NCI-H1694 treated with DMSO at 0.1 percent for 48 hours (cell line): ENCODE results near the gene RFT1.
"Not testable (repeated sequence)": the region's sequence is repeated elsewhere in the genome, so short reads cannot be mapped to it uniquely, and the experiment has no call there.

Experiments used
- DNase-seq: peaks from one replicate; lab custom pipeline; 2025; lab: John Stamatoyannopoulos, UW

The RFT1 gene

DNA sequence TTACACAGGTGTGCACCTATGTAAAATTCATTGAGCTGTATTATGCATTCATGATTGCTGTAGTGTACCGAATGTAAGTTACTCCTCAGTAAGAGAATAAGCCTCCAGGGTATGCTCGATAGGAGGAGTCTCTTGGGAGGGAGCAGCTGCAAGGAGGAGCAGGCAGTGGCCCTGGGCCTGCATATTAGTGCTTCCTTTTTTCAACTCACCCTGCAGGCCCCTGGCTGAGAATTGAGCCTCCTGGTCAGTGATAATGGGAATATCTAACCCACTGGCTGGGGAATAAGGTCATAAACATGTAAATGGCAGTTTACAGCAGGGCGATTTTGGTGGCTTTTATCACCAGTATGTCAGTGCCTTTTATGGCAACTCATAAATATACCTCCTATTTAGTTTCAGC is 62.7 kb downstream of the RFT1 start:
- DNase-seq: no peak

DNA sequence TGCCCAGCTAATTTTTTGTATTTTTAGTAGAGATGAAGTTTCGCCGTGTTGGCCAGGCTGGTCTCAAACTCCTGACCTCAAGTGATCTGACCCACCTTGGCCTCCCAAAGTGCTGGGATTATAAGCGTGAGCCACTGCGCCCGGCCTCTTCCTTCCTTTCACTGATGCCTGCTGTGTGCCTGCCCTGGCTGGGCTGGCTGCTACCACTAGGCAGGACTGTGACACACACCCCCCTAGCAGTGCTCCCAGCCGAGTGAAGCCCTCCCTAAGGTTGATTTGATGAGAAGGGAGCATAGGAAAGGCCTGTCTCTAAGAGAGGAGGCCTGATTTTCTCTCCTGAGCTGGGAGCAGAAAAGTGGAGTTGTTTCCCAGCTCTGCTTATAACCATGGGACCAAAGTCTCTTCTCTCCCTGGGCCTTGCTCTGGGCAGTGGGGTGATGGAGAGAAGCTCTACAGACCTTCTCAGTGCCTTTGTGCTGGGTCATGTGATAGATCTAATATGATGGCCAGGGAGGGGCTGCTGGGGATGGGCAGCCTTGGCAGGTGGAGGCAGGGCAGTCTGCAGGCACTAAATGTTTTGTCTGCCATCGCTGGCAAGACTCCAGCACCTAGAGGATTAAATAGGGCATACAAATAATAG is 64.3 kb downstream of the RFT1 start:
- DNase-seq: no peak

DNA sequence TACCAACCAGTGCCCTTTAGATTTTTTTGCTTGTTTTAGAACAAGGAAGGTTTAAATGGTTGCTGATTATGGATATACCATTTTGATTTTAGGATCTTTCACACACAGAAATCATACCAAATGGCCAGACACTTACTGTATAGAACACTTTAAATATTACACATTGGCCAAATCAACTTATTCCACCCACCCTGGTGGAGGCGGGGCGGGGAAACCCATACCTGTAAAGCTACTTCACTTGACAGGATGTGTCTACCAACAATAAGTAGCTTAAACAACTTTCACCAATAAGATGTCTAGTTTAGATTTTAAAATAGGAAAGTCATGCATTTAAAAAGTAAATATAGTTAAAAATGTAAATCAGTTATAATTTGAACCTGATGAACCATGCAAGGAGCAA is 67.3 kb downstream of the RFT1 start:
- DNase-seq: no peak

DNA sequence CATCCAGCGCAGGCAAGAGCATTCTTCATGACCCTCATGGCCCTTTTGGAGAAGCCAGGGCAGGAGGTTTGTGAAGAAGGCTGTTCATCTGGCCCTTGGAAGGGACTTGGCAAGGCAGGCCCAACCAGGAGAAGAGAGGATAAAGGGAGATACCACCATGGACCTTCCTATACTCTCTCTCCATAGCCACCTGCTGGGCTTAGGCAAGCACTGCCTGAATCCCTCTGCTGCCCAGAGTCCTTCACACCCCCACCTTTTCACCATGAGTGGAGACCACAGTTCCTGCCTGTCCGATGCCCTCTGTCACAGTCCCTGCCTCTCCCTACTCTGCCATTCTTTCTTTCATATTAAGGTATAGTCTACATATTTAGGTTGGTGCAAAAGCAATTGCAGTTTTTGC is 73.8 kb downstream of the RFT1 start:
- DNase-seq: no peak

DNA sequence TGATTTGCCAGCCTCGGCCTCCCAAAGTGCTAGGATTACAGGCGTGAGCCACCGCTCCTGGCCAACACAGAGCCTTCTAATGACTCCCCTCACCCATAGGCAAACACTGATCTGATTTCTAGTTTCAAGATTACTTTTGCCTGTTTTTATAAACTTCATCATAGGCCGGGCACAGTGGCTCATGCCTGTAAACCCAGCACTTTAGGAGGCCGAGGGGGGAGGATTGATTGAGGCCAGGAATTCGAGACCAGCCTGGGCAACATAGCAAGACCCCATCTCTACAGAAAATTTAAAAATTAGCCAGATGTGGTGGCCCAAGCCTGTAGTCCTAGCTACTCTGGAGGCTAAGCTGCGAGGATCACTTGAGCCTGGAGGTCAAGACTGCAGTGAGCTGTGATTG is 76.0 kb downstream of the RFT1 start:
- not testable (repeated sequence) for DNase-seq

DNA sequence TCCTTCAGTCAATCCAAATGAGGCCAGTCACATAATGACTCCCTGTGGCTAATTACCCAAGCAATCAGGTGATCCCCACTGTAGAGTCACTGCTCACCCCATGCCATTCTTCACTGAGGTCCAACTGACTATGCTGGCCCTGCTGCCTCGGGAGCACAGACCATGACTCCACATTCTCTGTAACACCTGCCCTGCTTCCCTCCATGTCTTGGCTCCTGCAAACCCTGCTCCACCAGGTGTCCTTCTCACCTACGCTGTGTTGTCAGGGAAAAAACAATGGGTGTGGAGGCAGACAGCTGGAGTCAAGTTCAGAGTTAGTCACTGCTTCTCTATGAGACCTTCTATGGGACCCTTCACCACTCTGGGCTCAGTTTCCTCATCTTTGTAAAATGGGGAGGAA is 78.3 kb downstream of the RFT1 start:
- DNase-seq: no peak

DNA sequence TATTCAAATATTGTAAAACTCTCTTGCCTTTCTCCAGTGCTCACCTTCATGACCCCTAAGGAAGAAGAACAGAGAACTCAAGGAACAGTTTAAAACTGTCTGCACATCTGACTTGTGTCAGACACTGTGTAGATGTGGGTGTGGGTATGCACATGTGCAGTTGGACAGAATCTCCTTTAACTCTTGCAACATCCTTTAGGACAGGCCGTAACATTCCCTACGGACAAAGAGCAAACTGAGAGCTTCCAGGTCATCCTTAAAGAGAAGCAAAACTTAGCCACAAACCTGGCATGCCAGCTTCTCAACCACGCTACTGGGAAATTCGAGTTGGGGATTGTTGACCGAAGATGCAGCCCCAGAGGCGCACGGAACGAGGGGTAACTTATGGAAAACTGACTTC is 80.2 kb downstream of the RFT1 start:
- DNase-seq: no peak

DNA sequence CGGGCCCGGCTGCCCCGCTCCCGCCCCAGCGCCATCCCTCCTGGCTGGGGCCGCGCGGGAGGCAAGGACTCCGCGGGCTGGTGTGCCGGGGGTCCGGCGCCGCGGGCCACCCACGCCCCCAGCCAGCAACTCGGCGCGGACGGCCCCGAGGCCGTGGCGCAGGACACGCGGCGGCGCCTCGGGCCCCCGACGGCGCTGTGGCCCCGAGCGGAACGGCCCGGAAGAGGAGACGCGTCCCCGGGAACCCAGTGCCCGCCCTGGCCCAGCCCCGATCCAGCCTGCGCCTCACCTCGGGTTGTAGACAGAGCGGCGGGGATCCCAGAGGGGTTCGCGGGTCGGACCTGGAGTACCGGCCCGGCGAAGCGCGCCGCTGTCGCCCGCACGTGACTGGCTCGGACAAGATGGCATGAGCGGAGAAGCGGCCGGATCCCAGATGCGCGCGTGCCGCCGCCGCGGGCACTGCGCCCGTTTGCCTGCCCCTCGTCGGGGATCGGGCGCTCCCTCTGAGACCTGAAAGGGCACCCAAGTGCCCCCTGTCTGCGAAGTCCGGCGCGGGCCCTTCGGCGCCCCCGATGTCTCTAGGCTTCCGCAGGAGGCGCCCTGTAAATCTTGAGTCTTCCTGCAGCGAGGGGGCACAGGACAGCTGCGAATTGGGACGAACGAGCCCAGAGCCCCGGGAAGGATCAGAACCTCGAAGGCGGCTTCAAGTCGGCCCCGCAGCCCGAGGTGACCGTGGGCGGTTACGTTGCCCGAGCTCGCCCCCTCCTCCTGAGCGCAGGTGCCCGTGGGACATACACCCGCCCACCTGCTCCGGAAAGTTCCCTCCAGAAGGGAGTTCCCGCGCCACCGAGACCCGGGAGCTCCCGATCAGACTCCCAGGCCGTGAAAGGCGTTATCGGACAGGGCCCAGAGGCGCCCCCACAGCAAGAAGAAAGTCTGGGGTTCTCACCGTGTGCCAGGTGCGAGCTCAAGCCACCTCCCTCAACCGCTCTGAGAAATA is 83.8 kb downstream of the RFT1 start:
- no peak for DNase-seq

DNA sequence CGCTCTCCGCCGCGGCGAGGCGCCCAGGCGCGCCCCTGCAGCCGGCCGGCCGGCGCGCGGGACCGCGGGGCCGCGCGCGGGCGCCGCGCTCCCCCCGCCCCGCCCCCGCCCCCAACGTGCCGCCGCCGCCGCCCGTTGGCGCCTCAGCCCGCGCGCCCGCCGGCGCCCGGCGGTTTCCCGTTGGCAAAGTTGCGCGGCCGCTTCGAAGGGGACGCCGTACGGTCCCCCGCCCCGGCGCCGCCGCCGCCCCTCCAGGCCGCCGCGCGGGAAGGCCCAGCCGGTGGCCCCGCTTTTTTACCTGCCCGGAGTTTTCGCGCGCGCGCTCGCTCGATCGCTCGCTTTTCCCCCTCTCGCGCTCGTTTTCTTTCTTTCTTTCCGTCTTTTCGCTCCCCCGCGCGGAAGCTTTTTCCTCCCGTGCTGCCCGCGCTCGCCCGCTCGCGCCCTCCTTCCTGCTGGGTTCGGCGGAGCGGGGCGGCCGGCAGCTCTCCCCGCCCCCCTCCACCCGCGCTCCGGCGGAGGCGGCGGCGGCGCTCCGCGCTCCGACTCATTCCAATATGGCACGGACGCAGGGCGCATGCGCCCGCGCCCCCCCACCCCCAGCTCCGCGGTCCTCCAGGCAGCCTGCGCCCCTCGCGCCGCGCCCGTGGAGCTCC is 84.6 kb downstream of the RFT1 start, which contains the start of gene SFMBT1:
TSS of gene SFMBT1 (minus strand) at position 556 of the 653 bp plus-strand sequence. CDS start 76,945 bp downstream, outside the sequence.
- no peak for DNase-seq

DNA sequence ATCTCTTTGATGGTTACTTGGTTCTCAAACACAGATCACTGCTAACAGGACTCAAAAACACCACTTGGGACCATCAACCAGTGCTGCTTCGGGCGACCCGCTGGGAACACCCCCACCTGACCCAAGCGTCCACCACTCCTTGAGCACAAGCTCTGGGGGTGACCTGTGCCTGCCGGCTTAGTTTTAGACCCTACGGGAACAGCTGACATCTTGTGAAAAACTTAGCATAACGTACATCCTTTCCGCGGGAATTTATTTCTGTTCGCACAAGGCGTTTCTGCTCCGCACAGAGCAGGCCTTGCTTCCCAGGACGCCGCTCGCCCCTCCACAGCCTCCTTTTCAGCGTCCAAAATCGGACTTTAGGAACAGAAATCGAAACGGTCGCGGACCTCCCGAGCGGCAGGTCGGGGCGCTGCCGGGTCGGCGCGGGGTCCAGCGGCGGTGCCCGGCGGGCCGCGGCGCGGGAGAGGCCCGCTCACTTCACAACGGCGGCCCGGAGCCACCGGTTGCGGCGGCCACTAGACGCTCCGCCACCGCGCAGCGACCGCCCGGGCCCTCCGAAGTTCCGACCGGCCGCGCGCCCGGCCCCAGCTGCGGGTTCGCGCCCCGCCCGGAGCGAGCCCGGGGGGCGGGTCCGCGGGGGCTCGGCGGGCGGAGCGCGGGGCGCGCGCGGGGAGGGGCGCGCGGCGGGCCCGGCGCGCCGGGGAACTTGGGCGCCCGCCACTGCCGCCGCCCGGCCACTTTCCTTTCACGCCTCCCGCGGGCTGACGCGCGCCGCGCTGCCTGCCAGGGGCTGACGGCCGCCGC is 85.3 kb downstream of the RFT1 start:
- DNase-seq: no peak

DNA sequence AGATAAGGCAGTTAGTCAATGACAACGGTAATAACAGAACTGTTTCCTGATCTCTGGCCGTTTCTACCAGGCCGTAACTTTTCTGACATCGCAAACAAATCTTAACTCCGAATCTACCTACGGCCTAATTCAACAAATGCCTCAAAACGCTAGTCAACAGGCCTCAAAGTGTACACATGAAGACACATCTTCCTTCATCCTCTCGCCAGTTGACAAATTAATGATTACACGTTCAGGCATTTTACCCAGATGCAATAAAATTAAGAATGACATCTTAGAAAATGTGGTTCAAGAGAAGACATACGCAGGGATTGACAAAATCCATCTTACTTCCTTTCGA is 85.9 kb downstream of the RFT1 start:
- DNase-seq: no peak

DNA sequence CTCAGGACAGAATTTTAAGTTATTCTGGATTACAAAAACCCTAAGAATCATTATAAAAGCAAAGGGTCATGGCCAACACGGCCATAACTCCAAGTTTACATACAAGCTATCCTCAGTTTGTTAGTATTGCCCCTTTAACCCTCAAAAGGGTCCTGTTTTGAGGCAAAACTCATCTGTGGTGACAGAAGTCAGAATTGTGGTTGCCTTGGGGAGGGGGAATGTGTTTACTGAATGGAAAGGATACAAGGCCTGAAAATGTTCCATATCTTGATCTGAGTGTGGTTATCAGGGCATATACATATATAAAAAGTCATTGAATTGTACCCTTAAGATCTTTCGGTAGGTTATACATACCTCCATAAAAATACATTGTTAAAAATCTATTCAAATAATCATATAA is 86.5 kb downstream of the RFT1 start:
- no peak for DNase-seq

DNA sequence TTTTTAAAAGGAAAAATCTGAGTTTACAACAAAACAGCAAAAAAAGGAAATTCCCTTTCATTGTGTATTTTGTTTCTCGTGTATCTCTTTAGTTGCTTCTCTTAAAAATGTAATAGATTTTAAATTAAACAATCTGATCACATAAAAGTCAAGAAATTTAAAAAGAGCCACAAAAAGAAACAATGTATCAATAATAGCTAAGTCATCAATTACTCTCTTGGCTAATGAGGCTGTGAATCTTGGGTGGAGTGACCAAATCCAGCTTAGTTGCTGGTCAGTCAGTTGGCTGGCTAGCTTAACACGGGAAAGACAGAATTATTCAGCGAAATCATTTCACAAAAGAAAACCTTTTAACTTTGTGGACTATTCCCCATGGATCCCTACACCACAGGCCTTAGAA is 87.6 kb downstream of the RFT1 start:
- DNase-seq: no peak

DNA sequence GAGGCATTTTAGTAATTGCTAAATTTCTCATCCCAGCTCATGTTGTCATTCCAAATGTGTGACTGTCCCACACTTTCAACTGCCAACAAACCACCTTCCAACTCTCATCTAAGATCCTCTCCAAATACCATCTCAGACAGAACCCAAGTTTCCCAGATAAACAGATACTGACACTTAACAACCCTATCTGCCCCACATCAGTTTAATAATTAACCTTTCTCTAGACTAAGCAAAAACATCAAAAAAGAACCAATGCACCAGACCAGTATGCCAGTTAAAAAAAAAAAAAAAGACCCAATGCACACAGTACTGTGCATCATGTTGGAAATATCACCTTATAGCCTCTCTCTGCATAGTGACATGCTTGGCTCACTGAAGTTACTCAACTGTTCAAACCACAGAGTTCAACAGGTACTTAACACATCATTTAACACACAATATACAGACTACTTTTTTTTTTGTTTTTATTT is 89.8 kb downstream of the RFT1 start:
- no peak for DNase-seq

DNA sequence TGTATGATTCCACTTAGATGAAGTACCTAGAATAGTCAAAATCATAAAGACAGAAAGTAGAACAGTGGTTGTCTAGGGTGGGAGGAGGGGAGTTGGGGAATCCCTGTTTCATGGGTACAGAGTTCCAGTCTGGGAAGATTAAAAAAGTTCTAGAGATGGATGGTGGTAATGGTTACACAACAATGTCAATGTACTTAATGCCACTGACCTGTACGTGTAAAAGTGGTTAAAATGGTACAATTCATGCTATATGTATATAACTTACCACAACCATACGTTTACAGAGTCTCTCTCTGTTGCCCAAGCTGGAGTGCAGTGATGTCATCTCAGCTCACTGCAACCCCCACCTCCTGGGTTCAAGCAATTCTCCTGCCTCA is 90.9 kb downstream of the RFT1 start:
- no peak for DNase-seq

DNA sequence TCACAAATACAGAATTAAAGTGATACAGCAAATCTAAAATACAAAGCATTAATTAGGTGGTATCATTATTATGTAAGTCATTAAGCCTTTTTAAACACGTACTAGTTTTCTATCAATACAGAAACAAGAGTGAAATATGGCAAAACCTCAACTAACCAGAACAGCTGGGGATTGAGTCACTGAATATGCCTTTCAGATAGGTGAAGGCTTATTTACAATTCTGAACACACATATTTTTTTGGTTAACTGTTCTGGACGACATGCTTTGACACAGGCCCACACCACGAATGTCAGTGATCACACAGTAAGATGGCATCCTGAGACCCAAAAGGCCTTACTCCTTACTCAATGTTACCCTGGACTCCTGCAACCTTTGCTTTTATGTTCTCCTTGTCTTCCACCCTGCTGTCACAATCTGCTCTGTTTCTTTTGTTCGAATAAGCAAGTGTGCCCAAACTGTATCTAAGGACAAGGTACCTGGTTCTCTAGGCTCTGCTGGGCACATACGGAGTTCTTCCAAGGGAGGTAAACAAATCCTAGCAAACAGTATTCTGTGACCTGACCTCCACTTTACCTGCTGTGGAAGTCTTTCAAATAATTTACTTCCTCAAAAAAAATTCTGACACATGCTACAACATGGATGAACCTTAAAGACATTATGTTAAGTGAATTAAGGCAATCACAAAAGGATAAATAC is 91.4 kb downstream of the RFT1 start:
- DNase-seq: no peak
